ENCODE results near the gene ZNF10.

The ZNF10 gene

DNA sequence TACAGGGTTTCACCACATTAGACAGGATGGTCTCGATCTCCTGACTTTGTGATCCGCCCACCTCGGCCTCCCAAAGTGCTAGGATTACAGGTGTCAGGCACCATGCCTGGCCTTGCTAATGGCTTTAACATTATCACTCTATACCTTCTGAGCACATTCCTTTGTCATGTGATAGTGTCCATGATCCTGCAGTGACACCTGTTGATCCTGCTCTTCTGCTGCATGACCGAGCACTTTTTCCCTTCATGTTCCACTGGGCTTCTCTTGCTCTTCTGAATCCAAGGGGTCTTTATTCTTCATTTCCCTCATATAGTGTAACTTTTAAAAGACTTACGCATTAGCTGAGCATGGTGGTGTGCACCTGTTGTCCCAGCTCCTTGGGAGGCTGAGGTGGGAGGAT lies 62.4 kb downstream of the ZNF10 start:
- in situ Hi-C loops (cut with HindIII; ENCODE audit: low sequenced_read_pairs) = no loop called here

DNA sequence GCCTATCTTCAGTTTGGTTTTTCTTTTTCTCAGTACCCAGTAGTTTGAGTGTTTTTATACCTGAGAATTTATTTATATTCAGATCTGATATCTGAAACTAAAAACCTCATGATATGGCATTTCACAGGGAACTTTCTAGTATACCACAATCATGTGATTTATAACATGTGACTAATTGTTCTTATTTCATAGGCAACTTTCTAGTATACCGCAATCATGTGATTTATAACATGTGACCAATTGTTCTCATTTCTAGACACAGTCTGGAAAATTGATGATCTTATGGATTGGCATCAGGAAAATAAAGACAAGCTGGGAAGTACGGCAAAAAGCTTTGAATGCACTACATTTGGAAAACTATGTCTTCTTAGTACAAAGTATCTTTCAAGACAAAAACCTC lies 71.5 kb downstream of the ZNF10 start:
- in situ Hi-C loops (cut with HindIII; ENCODE audit: low sequenced_read_pairs) = no loop called here

DNA sequence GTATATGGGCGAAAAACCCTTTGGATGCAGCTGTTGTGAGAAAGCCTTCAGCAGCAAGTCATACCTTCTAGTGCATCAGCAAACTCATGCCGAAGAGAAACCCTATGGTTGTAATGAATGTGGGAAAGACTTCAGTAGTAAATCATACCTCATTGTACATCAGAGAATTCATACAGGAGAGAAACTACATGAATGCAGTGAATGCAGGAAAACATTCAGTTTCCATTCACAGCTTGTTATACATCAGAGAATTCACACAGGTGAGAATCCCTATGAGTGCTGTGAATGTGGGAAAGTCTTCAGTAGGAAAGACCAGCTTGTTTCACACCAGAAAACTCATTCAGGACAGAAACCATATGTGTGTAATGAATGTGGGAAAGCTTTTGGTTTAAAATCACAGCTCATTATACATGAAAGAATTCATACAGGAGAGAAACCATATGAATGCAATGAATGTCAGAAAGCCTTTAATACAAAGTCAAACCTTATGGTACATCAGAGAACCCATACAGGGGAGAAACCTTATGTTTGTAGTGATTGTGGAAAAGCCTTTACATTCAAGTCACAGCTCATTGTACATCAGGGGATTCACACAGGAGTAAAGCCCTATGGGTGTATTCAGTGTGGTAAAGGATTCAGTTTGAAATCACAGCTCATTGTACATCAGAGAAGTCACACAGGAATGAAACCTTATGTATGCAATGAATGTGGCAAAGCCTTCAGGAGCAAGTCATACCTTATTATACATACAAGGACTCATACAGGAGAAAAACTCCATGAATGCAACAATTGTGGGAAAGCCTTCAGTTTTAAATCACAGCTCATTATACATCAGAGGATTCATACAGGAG lies 72.3 kb downstream of the ZNF10 start:
- in situ Hi-C loops (cut with HindIII; ENCODE audit: low sequenced_read_pairs) = no loop called here

DNA sequence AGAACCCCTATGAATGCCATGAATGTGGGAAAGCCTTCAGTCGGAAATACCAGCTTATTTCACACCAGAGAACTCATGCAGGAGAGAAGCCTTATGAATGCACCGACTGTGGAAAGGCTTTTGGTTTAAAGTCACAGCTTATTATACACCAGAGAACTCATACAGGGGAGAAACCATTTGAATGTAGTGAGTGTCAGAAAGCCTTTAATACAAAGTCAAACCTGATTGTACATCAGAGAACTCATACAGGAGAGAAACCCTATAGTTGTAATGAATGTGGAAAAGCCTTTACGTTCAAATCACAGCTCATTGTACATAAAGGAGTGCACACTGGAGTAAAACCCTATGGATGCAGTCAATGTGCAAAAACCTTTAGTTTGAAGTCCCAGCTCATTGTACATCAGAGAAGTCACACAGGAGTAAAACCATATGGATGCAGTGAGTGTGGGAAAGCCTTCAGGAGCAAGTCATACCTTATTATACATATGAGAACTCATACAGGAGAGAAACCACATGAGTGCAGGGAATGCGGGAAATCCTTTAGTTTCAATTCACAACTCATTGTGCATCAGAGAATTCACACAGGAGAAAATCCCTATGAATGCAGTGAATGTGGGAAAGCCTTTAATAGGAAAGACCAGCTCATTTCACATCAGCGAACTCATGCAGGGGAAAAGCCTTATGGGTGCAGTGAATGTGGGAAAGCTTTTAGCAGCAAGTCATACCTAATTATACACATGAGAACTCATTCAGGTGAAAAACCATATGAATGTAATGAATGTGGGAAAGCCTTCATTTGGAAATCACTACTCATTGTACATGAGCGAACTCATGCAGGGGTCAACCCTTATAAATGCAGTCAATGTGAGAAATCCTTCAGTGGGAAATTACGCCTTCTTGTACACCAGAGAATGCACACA lies 73.2 kb downstream of the ZNF10 start:
- in situ Hi-C loops (cut with HindIII; ENCODE audit: low sequenced_read_pairs) = no loop called here

DNA sequence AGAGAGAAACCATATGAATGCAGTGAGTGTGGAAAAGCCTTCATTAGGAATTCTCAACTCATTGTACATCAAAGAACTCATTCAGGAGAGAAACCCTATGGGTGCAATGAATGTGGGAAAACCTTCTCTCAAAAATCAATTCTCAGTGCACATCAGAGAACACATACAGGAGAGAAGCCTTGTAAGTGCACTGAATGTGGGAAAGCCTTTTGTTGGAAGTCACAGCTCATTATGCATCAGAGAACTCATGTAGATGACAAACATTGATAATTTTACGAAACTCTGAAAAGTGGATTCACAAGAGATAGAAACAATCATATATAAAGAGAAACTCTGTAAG lies 73.8 kb downstream of the ZNF10 start:
- in situ Hi-C loops (cut with HindIII; ENCODE audit: low sequenced_read_pairs) = no loop called here

DNA sequence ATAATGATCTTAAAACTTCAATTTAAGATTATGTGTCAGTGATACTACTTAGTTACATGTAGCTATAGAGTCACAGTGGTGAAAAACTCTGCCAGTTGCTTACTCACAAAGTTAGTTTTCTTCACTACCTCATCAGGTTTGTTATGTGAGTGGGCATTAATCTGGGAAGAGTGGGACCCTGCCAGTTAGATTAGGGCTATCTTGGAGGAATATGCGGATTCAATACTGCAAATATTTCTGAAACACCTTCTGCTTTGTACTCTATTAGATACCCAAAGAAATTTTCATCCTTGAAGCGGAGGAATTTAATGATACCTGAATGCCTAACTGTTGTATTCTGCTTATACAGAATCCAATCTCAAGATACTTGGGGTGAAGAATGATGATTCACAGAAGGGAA lies 76.0 kb downstream of the ZNF10 start:
- in situ Hi-C loops (cut with HindIII; ENCODE audit: low sequenced_read_pairs) = no loop called here

Measured in DLD1 (cell line).